HG02571 (cell line): ENCODE measurements around the gene BCL2L11.

Source experiments
- ATAC-seq: cut with Tn5 transposase; IDR thresholded peaks from one replicate; pipeline ENCODE4 v1.9.1; 2021; ENCODE audit warnings: mild to moderate bottlenecking, moderate library complexity; ENCODE audit not compliant: unreplicated experiment

The BCL2L11 gene

GRCh38 chr2:111142101-111142500, 21.4 kb downstream of the BCL2L11 start:
- no peak for ATAC-seq

DNA sequence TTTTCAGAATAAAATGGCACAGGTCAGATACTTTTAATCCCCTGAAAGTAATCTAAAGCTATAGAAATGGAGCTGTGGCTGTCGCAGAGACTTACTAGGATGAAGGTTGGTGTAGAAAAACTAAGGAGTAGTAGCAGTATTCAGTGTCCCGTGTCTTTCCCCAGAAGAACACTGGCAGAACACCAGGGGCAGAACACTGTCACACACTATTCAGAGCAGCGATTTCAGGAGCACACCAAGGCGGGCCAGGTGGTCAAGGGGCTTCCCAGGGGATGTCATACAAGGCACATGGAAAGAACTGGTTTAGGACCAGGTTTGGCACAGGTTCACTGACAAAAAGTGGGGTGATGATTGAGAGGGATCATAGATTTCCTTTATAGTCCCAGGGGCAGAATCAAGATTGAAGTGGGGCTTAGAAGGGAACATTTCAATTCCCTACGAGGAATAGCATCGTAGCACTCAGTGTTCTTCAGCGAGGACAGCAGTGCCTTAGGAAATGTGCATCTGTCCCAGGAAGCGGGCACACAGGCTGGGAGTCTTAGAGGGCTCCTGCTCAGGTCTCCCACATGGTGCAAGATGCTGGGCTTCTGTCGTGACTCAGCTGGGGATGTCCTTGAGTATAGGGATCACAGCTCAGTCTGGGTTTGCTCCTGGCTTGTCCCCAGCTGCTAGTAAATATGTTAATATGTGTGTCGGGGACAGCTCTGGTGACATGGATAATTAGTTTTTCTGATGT, 22.6 kb downstream of the BCL2L11 start:
- no peak for ATAC-seq

DNA sequence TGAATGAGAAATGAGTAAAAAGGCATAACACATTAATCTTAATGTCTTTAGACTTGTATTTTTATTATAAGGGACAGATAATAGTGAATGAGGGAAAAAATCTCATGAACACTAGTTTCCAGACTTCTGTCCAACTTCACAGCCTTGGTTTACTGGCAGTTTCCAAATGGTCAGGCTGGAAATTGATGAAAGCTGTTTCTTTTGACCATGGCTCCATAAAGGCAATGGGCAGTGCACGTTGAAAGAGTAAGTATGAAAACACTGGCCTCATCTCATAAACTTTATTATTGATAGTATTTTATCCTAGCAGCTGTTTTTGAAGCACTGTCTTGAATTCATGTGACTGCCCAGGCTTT, 23.1 kb downstream of the BCL2L11 start:
- ATAC-seq = no peak

DNA sequence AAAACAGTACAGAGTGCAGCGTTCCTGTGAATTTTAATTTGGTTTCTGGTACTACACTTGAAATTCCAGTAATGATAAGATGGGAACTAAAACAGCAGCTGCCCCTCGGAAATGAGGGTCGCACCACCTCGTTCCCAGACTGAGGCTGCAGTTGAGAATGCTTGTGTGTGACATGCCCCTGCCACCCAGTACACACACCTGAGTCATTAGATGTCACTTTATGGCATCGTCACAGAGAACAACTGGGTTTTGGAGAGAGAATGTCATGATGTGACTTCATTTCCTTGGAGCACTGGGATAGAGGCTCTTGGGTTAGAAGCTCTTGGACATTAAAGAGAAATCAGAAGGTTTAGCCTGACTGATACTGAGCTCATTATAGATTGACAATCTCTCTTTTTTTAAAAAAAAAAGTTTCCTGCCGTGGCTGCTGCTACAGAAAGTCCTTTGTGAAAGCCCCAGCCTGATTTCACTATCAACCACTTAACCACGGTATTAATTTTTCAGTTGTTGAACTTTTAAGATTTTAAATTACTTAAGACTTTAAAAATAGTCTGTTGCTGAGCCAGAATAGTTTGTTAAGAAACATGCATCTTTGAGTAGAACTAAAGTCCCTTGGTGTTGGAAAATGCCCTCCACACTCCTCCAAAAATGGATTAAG, 24.5 kb downstream of the BCL2L11 start:
- no peak for ATAC-seq

- no peak for ATAC-seq
Observed at GRCh38 chr2:111145951-111146350, 25.2 kb downstream of the BCL2L11 start.

DNA sequence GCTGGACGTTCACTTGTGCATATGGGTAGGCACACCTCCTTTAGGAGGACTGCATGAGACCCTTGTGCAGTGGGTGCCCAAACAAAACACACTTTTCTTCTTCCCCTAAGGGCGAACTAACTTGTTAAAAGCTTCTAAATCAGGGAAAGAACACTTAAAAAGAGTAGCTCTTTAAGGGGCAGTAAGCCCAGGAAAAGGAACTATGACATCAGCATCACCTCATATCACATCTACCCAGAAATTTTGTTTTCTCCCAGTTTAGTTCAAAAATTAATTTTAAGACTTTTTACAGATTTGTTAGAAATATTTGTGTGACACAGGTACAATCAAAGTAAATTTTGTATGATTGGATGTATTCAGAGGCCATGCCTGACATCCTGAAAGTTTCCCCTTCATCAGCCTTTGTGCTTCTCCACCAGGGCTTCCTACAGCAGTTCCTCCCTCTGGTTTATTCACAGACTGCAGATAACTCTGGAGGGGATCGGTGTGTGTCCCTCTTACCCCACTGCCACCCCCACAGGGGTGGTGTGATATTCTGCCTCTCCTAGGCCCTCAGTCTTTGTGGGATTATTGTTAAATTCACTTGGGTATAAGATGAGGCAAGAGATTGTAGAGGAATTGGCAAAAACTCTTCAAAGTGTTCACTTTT, 27.6 kb downstream of the BCL2L11 start:
- no peak for ATAC-seq

DNA sequence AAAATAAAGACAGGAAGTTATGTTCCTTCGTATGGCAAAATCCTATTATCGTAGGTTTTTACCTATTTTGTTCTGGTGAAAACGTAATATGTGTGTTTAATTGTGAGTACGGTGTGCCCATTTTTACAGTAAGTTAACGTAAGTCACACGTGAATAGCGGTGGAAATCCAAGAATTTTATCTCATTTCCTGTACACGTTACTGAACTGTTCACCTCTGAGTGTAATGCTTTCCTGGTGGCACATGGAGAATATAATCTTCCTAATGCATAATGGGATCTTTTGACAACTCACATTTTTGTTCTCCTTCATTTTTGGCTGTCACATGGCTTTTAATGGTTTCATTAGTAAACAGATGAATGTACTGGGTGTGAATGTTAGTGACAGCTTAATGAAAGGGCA, 28.2 kb downstream of the BCL2L11 start:
- no peak for ATAC-seq

DNA sequence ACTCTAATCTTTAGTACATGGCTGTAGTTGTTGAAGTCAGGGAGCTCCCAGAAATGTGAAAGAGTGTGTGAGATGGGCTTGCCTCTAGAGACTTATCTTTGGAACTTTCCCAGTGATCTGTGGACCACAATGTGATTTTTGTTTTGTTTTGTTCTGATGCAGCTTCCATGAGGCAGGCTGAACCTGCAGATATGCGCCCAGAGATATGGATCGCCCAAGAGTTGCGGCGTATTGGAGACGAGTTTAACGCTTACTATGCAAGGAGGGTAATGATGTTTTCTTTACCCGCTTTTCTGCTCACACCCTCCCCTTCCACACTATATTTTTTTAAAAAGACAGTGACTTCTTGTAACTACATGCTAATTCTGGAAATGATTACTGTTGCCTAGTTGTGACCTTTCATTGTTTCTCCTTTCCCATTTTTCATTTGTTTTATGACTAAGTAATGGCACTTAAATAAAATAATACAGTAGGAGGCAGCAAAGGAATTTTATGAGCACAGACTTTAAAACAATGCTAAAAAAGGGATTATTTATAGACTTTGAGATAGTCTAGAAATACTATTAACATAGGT, 29.3 kb downstream of the BCL2L11 start:
- no peak for ATAC-seq

- no peak for ATAC-seq
Observed at GRCh38 chr2:111154758-111155157, 34.0 kb downstream of the BCL2L11 start.

GRCh38 chr2:111155610-111156009, 34.9 kb downstream of the BCL2L11 start:
- ATAC-seq = no peak

DNA sequence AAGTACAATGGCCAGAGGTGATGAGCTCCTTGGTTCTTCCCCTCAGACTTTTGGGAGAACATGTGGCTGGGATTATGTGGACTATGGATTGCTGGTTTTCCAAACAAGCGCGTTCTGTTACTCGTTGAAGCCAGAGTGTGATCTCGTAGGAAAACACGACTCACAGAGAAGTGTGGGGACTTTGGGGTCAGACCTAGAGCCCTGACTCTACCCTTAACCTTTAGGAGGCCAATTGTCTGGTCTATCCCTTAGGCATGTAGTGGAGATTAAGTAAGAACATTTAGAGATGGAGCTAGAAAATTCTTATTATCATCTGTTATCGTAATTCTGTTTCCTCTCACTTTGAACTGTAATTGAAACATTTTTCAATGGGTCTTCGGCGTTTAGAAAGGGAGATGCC, 35.8 kb downstream of the BCL2L11 start:
- ATAC-seq = no peak

- peak; percentile 50 for ATAC-seq
Observed at GRCh38 chr2:111157071-111157661, 36.5 kb downstream of the BCL2L11 start.

- peak; percentile 66 for ATAC-seq
Observed at GRCh38 chr2:111157798-111158197, 37.1 kb downstream of the BCL2L11 start.

GRCh38 chr2:111159641-111160040, 38.9 kb downstream of the BCL2L11 start:
- ATAC-seq = no peak

GRCh38 chr2:111160758-111161157, 40.0 kb downstream of the BCL2L11 start:
- no peak for ATAC-seq

DNA sequence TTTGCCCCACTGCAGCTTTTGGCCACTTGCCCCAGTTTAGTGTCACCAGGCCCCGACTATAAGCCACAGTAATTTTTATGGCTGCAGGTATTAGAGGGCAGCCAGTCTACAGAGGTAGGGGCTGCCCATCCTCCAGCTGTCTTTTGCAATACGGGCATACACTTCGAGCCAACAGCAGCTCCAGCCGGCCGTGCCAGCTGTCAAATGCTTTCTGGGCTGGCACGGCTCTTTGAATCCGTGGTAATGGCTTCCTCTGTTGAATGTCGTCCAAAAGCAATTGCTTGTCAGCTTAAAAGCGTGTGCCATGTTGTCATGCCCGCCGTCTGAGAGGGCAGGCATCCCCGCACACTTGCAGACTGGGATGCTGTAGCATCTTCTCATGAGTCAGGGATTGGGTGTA, 41.3 kb downstream of the BCL2L11 start:
- no peak for ATAC-seq

- ATAC-seq = no peak
Observed at GRCh38 chr2:111162718-111163331, 42.1 kb downstream of the BCL2L11 start.

DNA sequence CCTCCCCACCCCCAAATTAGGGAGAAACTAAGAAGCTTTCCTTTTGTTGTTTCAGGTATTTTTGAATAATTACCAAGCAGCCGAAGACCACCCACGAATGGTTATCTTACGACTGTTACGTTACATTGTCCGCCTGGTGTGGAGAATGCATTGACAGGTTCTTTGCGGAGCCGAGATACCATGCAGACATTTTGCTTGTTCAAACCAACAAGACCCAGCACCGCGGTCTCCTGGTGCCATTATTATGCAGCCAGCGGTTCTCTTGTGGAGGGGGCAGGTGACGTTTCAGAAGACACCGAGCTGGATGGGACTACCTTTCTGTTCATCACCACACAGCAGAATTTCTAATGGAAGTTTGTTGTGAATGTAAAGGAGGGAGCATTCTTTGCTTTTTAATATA, 43.4 kb downstream of the BCL2L11 start:
- ATAC-seq = no peak

- ATAC-seq = no peak
Observed at GRCh38 chr2:111165084-111165483, 44.4 kb downstream of the BCL2L11 start.

- ATAC-seq = no peak
Observed at GRCh38 chr2:111166115-111166514, 45.4 kb downstream of the BCL2L11 start.
